22Rv1 (cell line): ENCODE measurements around the gene GRIA4.

Experiments used
- H3K27ac ChIP-seq: fragments of 450-650 bp; 2 replicates; pipeline ENCODE4 v1.5.1; 2017
- CTCF ChIP-seq: fragments of 450-650 bp; IDR thresholded peaks from 2 replicates; pipeline ENCODE4 v1.5.1; 2017; ENCODE audit warnings: mild to moderate bottlenecking
- ZFX ChIP-seq: fragments of 450-650 bp; IDR thresholded peaks from 2 replicates; pipeline ENCODE4 v1.6.1; 2017; ENCODE audit warnings: antibody characterized with exemption, borderline replicate concordance

The GRIA4 gene

DNA sequence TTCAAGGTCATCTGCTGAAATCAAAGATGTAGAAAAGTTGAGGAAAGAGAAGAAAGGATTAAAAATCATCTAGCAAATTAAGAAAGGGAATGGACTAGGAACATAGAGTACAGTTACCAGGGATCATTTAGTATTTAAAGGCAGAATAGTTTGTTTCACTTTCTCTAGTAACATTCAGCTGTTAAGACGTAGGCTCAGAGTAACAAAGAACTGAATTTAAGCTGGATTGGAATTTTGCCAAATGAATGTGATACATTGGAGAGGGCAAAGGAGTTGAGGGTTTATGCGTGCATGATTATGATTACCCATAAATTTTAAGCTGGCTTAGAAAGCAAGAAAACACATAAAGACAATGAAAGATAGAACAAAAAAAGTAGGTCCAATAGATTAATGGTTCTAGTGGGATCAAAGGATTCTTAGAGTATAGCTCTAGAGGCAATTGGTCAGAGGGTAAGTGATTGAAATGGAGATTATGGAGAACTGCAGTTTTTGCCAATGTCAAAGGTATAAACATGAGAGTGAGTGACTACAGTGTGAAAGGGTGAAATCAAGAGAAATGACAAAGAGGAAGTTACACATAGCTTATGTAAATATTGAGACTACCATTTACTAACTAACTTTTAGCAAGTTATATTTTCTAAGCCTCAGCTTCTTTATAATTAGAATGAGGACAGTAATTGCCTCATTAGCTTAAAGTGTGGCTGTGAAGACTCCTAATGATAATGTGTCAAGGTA, 190.0 kb downstream of the GRIA4 start:
- no peak for TF ChIP-seq ZFX
- TF ChIP-seq CTCF = no peak
- no peak overlapping the region for H3K27ac ChIP-seq

DNA sequence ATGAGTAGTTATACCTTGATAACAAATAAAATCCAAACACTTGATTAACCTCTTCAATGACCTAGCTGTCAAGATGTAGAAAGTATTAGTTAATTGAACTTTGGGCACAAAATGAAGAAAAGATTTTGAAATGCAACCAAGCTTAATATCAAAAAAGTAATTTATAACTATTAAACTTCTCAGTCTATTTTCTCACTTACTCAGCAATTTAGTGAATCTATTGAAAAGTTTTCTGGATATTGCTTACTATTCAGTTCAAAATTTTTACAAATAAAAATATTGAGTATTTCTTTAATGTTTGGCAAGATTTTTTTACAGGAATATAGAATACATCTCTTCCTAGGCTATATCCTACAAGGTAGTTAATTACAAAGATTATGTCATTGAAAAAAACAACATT, 192.5 kb downstream of the GRIA4 start:
- no peak for TF ChIP-seq ZFX
- TF ChIP-seq CTCF = no peak

DNA sequence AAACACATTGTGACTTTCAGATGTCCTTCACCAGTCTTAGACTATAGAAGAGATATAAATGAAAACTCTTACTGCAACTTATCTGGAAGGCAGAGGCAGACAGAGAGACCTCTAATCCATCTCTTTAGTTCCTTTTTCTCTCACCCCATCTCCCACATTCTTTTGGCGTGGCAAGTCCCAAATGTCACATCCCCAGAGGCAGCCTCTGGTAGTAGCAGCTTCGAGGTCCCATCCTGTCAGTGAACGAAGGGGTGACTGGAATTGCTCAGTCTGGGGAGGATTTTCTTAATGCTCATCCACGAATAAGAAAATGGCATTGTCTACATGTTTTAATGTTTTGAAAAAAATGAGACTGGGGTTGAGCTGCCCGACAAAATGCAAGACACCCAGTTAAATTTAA, 201.4 kb downstream of the GRIA4 start:
- H3K27ac ChIP-seq = no peak overlapping the region
- TF ChIP-seq CTCF (no peak), ZFX (no peak)

More for the DNA sequence above, 192.5 kb downstream of the GRIA4 start:
- no peak overlapping the region for H3K27ac ChIP-seq

DNA sequence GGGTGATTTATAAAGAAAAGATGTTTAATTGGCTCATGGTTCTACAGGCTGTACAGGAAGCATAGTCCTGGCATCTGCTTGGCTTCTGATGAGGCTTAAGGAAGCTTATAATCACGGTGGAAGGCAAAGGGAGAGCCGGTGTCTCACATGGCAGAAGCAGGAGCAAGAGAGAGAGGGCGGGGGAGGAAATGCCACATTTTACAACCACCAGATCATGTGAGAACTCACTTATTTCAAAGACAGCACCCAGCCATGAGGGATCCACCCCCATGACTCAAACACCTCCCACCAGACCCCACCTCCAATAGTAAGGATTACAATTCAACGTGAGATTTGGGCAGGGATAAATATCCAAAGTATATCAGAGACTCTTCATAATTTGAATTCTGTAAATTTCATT, 211.5 kb downstream of the GRIA4 start:
- no peak overlapping the region for H3K27ac ChIP-seq
- TF ChIP-seq CTCF = no peak
- TF ChIP-seq ZFX = no peak

GRCh38 chr11:105821781-105822180, 211.9 kb downstream of the GRIA4 start:
- TF ChIP-seq ZFX (no peak), CTCF (no peak)
- no peak overlapping the region for H3K27ac ChIP-seq

DNA sequence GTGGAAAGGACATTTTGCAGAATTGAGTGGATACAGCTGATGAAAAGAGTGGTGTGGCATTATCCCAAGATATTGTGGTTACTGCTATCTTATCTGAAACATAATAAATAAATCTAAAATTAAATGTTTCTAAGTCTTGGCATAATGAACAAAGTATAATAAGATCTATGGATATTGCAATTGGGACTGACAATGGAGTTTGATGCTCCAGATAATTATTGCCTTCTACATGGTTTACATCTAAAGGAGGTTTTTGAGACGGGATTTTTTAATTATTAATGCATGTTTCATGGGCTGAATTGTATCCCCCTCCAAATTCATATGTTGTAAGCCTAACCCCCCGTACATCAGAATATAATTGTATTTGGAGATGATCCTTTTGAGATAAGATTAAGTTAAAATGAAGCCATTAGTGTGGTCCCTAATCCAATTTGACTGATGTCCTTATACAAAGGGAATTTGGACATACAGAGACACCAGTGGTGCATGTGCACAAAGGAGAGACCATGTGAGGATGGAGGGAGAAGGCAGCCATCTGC, 213.7 kb downstream of the GRIA4 start:
- no peak for TF ChIP-seq CTCF
- H3K27ac ChIP-seq = no peak overlapping the region

GRCh38 chr11:105824457-105825013, 214.7 kb downstream of the GRIA4 start:
- TF ChIP-seq ZFX (no peak), CTCF (no peak)

More at GRCh38 chr11:105824457-105825013, 214.7 kb downstream of the GRIA4 start:
- H3K27ac ChIP-seq = no peak overlapping the region
